Uterus (tissue), 4 donors: Measurements from ENCODE around the gene GRPEL2. TPM values are rescaled to one million over a fixed set of nuclear protein-coding genes. Genes with fewer than 3 reads are reported as not detected.

Experiments used
- DNase-seq, 2 donors: peaks; one replicate each; pipeline ENCODE4 v3.0.0-alpha.2; 2019 to 2020
- H3K27ac ChIP-seq, 2 donors: fragments of 200-600 bp; sonication (generic); 1 replicate in 1 of 2; 2 replicates in 1 of 2; pipeline ENCODE4 v1.5.1; 2016 to 2018
- H3K27me3 ChIP-seq, 2 donors: fragments of 200-600 bp; sonication (generic); one replicate each; pipeline ENCODE4 v1.5.1; 2018 to 2019; ENCODE audit warnings: control low read depth in 1 of 2
- H3K36me3 ChIP-seq, 2 donors: fragments of 200-600 bp; sonication (generic); one replicate each; pipeline ENCODE4 v1.5.1; 2019; ENCODE audit warnings: control low read depth in 1 of 2
- H3K4me1 ChIP-seq, 2 donors: fragments of 200-600 bp; sonication (generic); one replicate each; pipeline ENCODE4 v1.5.1; 2018 to 2019; ENCODE audit warnings: control low read depth in 1 of 2
- H3K4me3 ChIP-seq, 2 donors: fragments of 200-600 bp; sonication (generic); 1 replicate in 1 of 2; 2 replicates in 1 of 2; pipeline ENCODE4 v1.5.1; 2018 to 2019; ENCODE audit warnings: mild to moderate bottlenecking in 1 of 2
- H3K9me3 ChIP-seq, 2 donors: fragments of 200-600 bp; sonication (generic); one replicate each; pipeline ENCODE4 v1.5.1; 2019; ENCODE audit warnings: control low read depth in 1 of 2
- POLR2A ChIP-seq, 2 donors: fragments of 450-650 bp; IDR thresholded peaks; one replicate each; pipeline ENCODE4 v1.6.1; 2016; ENCODE audit warnings: antibody characterized with exemption in 2 of 2, mild to moderate bottlenecking in 1 of 2, moderate library complexity in 1 of 2
- intact Hi-C: fragments of 100-400 bp; cut with DNase I; formaldehyde crosslinking; loops from one replicate; pipeline ENCODE4 v1.15.1; 2023; ENCODE audit warnings: low total_unique reads
- total RNA-seq, 4 donors: library from RNA; depleted of rRNA in 3 of 4; stranded (reverse); fragments of >200 nt in 3 of 4; gene quantifications; one replicate each; pipeline versions ENCODE4 v1.1.0 to v1.2.4, GENCODE V29; 2014 to 2023
- TF ChIP-seq, protein P1 (sequence below), 4 experiments: fragments of 200-600 bp in 2 of 4; fragments of 450-650 bp in 2 of 4; sonication (generic) in 2 of 4; IDR thresholded peaks; one replicate each; pipeline ENCODE4 v1.5.1; 2016 to 2019; ENCODE audit warnings: antibody characterized with exemption in 4 of 4, mild to moderate bottlenecking in 2 of 4, moderate library complexity in 1 of 4
- donor health status: DM: yes; HTN: yes; CAD: no.

Gene GRPEL2
- total RNA-seq, 4 donors from 2014 or later: 13.5 to 27.0 (median 22.6) TPM

DNA sequence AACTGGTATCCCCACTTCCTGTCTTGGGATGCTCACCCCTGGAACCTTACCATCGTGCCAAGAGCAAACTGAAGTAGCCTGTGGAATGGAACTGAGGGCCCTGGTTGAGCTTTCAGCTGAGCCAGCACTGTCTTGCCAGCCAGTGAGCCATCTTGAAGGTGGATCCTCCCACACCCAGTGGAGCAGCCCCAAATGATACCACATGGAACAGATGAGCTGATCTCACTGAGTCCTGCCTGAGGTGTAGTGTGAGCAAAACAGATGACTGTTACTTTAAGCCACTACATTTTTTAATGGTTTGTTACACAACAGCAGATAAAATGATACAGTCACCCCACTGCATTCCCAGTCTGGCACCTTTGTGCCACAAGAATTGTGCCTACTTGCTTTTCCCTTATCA lies 10.4 kb downstream of the GRPEL2 start:
- Histone ChIP-seq H3K27ac (no peak overlapping the region), H3K4me3 (no peak overlapping the region), H3K27me3 (no peaks in the 10 kb centered on the region), H3K9me3 (no peaks in the 10 kb centered on the region), H3K36me3 (no peaks in the 10 kb centered on the region), H3K4me1 (no peaks in the 10 kb centered on the region)
- intact Hi-C loops: no loop called here
- TF ChIP-seq, protein P1, sequence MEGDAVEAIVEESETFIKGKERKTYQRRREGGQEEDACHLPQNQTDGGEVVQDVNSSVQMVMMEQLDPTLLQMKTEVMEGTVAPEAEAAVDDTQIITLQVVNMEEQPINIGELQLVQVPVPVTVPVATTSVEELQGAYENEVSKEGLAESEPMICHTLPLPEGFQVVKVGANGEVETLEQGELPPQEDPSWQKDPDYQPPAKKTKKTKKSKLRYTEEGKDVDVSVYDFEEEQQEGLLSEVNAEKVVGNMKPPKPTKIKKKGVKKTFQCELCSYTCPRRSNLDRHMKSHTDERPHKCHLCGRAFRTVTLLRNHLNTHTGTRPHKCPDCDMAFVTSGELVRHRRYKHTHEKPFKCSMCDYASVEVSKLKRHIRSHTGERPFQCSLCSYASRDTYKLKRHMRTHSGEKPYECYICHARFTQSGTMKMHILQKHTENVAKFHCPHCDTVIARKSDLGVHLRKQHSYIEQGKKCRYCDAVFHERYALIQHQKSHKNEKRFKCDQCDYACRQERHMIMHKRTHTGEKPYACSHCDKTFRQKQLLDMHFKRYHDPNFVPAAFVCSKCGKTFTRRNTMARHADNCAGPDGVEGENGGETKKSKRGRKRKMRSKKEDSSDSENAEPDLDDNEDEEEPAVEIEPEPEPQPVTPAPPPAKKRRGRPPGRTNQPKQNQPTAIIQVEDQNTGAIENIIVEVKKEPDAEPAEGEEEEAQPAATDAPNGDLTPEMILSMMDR (IDR thresholded peaks at IDR 0.05): no peak
- no peak for TF ChIP-seq POLR2A (IDR thresholded peaks at IDR 0.05)
- no peak for DNase-seq

DNA sequence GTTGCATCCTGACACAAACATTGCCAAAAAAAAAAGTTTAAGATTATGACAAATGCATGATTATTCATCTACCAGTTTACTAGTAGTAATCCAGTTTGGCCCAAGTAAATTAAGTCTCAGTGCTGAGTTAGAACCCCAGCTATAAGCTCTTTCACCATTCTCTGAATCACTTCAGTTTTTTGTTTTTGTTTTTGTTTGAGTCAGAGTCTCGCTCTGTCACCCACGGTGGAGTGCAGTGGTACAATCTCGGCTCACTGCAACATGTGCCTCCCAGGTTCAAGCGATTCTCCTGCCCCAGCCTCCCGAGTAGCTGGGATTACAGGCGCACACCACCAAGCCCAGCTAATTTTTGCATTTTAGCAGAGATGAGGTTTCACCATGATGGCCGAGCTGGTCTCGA lies 11.1 kb downstream of the GRPEL2 start:
- Histone ChIP-seq H3K4me3 (no peak overlapping the region), H3K4me1 (no peaks in the 10 kb centered on the region), H3K27ac (no peak overlapping the region), H3K27me3 (no peaks in the 10 kb centered on the region), H3K9me3 (no peaks in the 10 kb centered on the region), H3K36me3 (no peaks in the 10 kb centered on the region)
- DNase-seq: no peak
- no peak for TF ChIP-seq POLR2A (IDR thresholded peaks at IDR 0.05)
- TF ChIP-seq, protein P1 (IDR thresholded peaks at IDR 0.05): no peak
- intact Hi-C loops: no loop called here

DNA sequence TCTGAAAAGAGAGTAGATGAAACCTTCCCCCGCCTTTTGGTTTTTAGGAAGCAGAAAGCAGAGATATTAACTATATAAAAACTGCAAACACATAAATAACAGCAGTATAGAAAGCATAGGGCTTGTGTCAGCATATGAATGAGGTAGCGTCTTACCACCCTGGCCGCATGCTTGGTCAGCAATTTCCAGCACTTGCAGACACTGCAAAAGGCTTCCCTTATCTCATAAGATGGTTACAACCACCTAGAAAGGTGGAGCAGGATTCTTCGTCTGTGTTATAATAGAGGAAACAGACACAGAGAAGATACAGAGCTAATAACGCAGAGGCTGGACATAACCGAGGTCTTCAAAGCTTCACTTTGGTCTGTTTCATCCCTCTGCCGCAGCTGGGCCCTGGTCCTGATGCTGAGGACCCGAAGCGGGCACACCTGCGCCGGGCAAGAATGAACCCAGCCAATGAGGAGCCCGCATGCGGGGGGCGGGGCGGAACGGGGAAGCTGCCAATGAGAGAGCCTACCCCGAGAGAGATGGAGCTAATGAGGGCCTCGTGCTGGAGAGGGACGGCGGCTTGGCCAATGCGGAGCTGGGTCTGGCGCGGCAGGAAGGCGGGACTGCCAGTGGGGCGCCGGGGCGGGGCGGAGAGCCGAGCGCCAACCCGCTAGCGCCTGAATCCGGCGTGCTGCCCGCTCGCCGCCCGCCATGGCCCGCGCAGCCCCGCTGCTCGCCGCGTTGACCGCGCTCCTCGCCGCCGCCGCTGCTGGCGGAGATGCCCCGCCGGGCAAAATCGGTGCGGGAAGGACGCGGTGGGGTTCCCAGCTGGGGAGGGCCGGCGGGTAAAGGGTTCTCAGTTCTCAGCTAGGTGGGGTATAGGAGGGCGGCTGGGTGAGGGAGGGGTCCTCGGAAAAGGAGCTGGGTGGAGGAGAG lies 12.3 kb downstream of the GRPEL2 start, which contains the start of gene PCYOX1L:
PCYOX1L (plus strand) TSS at position 677 of the 924 bp plus-strand sequence; CDS start at position 700, 23 bp downstream.
- peak within 1 kb of the TSS; percentile 73 to 87 for H3K27ac ChIP-seq
- H3K36me3 ChIP-seq: no peaks in the 10 kb centered on the region
- no peaks in the 10 kb centered on the region for H3K9me3 ChIP-seq
- H3K4me3 ChIP-seq: peak within 1 kb of the TSS; percentile 68 to 74
- no peaks in the 10 kb centered on the region for H3K4me1 ChIP-seq
- TF ChIP-seq, protein P1 (IDR thresholded peaks at IDR 0.05): peak in 2 of 4 experiments; percentile 15 to 25
- TF ChIP-seq POLR2A (IDR thresholded peaks at IDR 0.05): peak; percentile 42 to 61
- intact Hi-C loops: no loop called here
- peak; percentile 94 to 96 for DNase-seq
- no peaks in the 10 kb centered on the region for H3K27me3 ChIP-seq

DNA sequence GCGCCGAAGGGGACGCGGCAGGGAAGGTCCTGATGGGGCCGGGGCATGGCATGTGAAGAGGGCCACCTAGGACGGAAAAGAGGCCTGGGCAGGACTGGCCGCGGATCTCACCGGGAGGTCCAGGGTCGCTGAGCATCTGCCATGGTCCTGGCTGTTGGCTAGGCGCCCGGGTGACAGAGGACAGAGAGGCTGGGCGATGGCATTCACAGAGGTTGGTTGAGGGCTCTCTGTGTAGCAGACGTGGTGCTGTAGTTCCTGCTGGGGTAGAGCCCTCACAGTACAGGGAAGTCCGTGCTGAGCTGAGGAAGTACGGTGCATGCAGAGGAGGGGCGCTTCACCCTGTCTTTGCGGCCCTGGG lies 13.0 kb downstream of the GRPEL2 start:
- peak; percentile 48 to 55 for DNase-seq
- Histone ChIP-seq H3K4me1 (no peaks in the 10 kb centered on the region), H3K4me3 (peak overlapping the region; percentile 68 to 74), H3K27me3 (no peaks in the 10 kb centered on the region), H3K36me3 (no peaks in the 10 kb centered on the region), H3K9me3 (no peaks in the 10 kb centered on the region), H3K27ac (peak overlapping the region; percentile 73 to 87)
- intact Hi-C loops: no loop called here
- TF ChIP-seq, protein P1 (IDR thresholded peaks at IDR 0.05): no peak
- no peak for TF ChIP-seq POLR2A (IDR thresholded peaks at IDR 0.05)

DNA sequence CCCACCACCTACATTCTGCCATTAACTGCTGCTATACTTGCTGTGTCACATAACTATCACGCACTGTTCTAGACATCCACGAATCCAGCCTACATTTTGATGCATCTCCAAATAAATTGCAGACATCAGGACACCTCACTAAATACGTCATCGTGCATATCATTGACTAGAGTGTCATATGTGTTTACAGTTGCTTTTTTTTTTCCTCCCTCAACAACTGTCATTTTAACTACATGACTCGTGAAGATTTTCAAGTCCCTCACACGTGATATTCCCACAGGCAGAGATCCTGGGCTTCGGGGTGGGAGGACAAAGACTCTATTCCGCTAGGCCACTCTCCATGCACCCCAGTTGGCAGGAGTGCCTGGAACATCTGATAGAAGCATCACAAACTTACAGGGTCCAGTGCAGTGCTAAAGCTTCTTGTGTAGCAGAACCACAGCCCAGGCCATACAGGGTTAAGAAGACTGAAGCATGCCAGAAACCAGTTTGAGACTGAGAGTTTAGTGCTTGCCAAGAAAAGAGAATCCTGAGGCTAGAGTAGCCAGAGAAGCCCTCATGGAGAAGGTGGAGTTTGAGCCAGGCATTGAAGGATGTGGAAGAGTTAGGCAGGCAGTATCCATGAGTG lies 13.7 kb downstream of the GRPEL2 start:
- Histone ChIP-seq H3K4me3 (no peak overlapping the region), H3K9me3 (no peaks in the 10 kb centered on the region), H3K27ac (no peak overlapping the region), H3K27me3 (no peaks in the 10 kb centered on the region), H3K4me1 (no peaks in the 10 kb centered on the region), H3K36me3 (no peaks in the 10 kb centered on the region)
- TF ChIP-seq POLR2A (IDR thresholded peaks at IDR 0.05): no peak
- TF ChIP-seq, protein P1 (IDR thresholded peaks at IDR 0.05): no peak
- no peak for DNase-seq
- intact Hi-C loops: no loop called here
